HG02884 (cell line): ENCODE measurements around the gene TAF1D.
"Not testable (repeated sequence)": the region's sequence is repeated elsewhere in the genome, so short reads cannot be mapped to it uniquely, and the experiment has no call there.

Source experiments
- ATAC-seq: cut with Tn5 transposase; IDR thresholded peaks from one replicate; pipeline ENCODE4 v1.9.1; 2021; ENCODE audit warnings: mild to moderate bottlenecking, moderate library complexity; ENCODE audit not compliant: unreplicated experiment

The TAF1D gene, protein sequence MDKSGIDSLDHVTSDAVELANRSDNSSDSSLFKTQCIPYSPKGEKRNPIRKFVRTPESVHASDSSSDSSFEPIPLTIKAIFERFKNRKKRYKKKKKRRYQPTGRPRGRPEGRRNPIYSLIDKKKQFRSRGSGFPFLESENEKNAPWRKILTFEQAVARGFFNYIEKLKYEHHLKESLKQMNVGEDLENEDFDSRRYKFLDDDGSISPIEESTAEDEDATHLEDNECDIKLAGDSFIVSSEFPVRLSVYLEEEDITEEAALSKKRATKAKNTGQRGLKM

DNA sequence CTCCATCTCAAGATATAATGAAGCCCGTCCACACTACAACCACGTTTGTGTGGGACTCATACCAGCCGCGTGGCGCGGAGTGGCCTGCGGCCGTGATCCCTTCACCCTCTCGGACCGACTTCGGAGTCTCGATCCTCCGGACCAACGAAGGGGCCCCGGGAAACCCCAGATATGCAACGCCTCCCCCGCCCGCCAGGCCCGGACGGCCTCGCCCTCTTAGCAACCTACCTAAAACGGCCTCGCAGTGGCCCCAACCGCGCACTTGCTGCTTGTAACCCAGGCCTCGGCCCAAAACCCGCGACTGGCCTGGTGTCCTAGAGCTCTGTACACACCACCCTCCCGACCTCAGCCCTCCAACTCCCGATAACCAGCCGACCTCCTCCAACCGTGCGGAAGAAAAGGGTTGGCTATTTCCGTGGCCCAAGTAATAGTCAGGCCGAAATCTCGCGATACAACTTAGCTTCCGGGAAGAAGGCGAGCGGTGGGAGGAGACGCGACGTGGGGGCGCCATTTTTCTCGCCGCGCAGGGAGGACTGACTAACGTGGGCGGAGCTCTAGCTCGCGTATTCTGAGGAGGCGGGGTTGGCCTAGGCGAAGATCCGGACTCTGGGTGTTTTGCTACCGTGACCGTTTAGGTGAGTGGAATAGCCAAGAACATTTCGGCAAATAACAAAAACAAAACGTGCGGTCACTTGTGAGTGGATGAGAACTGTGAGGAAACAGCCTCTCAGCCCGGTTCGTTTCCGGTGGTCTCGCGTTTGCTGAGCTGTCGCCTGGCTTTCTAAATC is at the start of gene TAF1D, which contains the start of gene C11orf54:
Gene TAF1D, minus strand, starts transcription at position 402 of the 788 bp plus-strand sequence. CDS start 2,191 bp downstream, outside the sequence.
Gene C11orf54, plus strand, starts transcription at position 579 of the 788 bp plus-strand sequence. CDS start 5,722 bp downstream, outside the sequence.
- peak; percentile 73 for ATAC-seq

DNA sequence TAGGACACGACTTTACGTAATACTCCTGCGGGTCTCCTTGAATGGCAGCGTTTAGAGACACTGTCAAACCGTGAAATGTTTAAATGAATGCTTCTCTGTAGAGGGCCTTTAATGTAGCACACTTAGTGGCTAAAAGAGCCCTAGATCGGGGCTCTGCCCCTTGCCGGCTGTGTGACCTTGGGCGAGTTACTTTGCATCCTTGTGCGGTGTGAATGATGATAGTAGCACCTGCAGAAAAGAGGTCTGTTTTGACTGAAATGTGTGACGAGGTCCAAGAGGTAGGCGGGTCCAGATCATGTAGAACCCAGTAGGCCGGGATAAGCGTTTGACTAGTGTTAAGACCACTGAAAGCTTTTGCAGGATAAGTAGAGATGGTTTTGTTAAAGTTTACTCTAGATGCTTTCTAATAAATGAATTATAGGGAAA is 43.7 kb upstream of the TAF1D start:
- peak; percentile 33 for ATAC-seq

- peak; percentile 97 for ATAC-seq
Measured at GRCh38 chr11:93784145-93784934, 43.0 kb upstream of the TAF1D start, which contains the start of gene MED17. Gene MED17 (plus strand): TSS chr11:93784282. CDS start chr11:93784514, 232 bp downstream.

DNA sequence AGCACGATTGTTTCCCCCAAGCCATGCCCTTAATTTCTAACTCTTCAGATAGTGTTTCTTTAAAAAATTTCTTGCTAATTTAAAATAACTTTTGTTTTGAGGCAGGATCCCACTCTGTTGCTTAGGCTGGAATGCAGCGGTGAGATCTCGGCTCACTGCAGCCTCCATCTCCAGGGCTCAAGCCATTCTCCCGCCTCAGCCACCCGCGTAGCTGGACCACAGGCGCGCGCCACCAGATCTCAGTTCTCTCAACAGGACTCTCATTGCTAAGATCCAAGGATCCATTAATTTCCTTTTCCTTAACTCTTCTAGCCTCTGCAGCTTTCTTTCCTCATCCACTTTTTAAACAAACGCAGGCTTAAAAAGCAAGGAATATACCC is 42.5 kb upstream of the TAF1D start:
- ATAC-seq, result peak; percentile 46

GRCh38 chr11:93783362-93783761 is 42.1 kb upstream of the TAF1D start:
- no peak for ATAC-seq

DNA sequence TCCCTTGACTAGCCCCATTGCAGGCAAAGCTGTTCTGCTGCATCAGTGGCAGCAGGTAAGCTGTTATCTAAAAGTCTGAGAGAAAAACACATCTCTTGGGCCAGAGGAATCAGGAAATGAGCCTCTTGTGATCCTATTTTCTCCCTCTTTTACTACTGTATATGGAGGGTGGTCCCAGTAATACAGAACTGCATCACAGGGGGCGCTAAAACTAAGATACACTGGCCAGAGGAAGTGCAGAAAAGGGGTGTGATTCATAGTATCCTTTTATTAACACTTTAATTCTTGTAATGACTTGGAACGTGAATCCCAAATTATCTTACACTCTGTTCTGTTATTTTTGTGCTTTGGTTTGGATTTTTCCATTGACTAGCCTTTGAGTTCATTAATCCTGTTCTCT is 34.0 kb upstream of the TAF1D start:
- ATAC-seq, result no peak

GRCh38 chr11:93774560-93774959 is 33.3 kb upstream of the TAF1D start:
- not testable (repeated sequence) for ATAC-seq

- ATAC-seq, result no peak
Measured at GRCh38 chr11:93773601-93774200, 32.4 kb upstream of the TAF1D start.

DNA sequence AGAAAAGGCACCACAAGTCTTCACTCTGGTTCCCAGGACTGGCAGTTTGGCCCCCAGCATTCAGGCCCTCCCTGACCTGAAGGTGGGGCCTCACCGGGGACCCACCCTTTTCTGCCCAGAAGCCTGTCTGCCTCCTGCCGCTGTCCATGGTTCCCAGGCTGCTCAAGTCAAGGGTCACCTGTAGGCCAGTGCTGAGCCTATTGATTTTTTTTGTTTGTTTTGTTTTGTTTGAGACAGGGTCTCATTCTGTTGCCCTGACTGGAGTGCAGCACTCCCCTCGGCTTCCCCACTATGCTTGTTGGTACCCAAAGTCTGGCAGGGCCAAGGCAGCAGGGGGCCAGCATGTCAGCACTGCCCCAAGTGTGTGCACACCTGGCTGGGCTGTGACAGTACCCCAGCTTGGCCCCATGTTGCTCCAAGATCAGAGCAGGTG is 31.8 kb upstream of the TAF1D start:
- ATAC-seq, result no peak

DNA sequence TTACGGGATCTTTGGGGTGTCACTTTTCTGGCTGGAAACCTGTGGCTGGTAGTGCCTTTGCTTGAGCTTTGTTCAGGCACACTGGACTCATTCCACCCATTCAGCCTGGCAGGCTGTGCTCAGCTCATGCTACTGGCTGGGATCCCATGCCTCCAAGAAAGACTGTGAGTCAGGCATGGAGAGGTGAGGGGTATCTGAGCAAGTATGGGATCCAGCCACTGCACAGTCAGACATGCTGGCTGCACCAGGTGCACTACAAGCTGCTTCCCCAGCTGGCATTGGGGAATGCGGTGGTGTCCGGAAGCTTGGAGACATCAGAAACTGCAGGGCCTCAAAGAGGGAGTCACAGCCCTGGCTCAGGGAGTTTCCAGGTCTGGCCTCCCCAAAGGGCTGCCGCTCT is 30.8 kb upstream of the TAF1D start:
- ATAC-seq, result no peak

GRCh38 chr11:93770160-93770559 is 28.9 kb upstream of the TAF1D start:
- no peak for ATAC-seq

- ATAC-seq, result no peak
Measured at GRCh38 chr11:93767018-93767417, 25.7 kb upstream of the TAF1D start.

DNA sequence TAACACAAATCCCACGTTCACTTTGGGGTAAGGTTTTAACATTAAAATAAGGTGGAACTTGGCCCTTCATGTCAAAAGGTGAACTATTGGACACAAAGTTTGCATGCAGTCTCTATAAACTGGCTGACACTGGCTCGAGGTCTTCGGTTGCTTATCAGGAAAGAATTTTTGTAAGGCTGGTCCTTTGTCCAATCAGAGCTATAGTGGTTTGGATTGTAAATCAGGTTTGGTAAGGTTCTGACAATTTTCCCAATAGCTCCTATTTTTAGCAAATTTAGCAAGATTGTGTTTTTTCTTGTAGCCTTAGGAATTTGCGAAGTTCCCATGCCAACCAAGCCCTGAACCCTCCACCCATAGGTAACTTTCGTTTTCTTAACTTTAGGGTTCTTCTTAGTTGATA is 25.2 kb upstream of the TAF1D start:
- ATAC-seq, result no peak

- ATAC-seq, result no peak
Measured at GRCh38 chr11:93765551-93765950, 24.3 kb upstream of the TAF1D start.

DNA sequence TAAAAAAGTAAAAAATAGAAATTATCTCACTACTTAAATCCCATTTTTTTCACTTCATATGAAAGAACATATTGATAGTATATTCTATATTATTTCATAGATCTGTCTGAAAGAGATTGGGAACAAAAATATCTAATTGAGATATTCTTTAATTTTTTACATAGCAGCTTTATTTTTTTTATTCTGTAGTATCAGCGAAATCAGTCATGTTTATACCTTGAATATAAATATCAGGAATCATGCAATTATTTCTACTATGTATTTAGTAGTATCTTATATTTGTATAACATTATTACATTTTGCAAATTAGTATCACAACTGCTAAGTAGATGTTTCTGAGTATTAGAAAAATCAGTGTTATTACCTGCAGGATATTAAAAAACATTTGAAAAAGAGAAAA is 20.6 kb upstream of the TAF1D start:
- no peak for ATAC-seq

DNA sequence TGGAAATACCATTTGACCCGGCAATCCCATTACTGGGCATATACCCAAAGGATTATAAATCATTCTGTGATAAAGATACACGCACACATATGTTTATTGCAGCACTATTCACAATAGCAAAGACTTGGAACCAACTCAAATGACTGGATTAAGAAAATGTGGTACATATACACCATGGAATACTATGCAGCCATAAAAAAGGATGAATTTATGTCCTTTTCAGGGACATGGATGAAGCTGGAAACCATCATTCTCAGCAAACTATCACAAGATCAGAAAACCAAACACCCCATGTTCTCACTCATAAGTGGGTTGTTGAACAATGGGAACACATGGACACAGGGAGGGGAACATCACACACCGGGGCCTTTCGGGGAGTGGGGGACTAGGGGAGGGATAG is 17.8 kb upstream of the TAF1D start:
- not testable (repeated sequence) for ATAC-seq

DNA sequence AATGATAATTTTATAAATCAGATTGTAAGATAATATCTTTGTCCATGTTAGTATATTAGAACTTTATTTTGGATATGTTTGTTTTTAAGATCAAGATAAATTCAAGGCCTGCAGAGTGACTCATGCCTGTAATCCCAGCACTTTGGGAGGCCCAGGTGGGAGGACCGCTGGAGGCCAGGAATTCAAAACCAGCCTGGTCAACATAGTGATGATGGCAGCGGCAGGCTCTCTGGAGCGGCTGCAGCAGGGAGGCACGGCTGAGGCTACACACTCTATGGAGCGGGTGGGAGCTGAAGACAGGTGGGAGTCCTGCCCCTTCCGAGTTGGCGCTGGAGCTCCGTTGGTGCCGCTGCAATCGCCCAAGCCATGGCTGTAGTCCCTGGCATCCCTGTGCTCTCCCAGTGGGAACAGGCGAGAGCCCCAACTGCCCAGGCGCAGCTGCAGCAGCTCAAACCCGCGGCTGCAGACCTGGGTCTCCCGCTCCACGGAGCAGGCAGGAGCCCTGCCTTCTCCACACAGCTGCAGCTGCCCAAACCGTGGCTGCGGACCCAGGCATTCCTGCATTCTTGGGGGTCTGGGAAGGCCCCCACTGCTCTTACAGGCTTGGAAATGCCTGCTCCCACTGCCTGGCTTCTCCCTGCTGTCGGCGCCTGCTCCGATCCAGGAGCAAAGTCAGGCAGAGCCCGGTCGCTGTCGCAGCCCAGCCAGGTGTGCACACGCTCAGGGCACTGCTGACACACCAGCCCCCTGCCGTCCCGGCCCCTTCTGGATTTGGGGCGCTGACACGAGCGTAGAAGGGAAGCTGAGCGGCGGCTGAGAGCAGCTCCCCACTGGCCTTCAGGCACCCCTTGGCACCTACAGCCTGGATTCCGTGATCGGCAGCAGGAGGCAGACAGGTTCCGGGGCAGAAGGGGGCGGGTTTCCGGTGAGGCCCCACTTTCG is 16.9 kb upstream of the TAF1D start:
- no peak for ATAC-seq

GRCh38 chr11:93757301-93757700 is 16.0 kb upstream of the TAF1D start:
- no peak for ATAC-seq

GRCh38 chr11:93756748-93757147 is 15.5 kb upstream of the TAF1D start:
- ATAC-seq, result no peak

DNA sequence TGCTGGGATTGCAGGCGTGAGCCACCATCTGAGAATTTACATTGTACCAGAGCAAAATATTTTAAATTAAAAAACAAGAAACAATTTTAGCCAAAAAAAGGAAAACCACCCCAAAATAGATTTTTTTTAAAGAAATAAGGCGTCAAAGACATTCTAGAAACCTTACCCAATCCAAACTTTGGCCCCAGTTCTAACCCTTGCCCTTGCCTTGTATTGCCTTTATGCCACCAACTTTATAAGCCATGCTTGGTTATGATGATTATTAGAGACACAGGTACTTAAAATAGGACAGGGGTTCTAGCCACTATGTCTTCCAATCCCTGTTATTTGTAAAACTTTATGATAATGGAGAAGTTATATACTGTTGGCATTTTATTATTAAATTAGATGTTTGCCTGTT is 11.9 kb upstream of the TAF1D start:
- ATAC-seq, result no peak
